Sigmoid colon (tissue), 7 donors: ENCODE results near the gene HDAC7. TPM values are rescaled to one million over a fixed set of nuclear protein-coding genes. Genes with fewer than 3 reads are reported as not detected.
"Not testable (repeated sequence)": the region's sequence is repeated elsewhere in the genome, so short reads cannot be mapped to it uniquely, and the experiment has no call there.

ENCODE experiments used
- DNase-seq: peaks from one replicate; pipeline ENCODE4 v3.0.0-alpha.2; 2019
- H3K27ac ChIP-seq, 4 donors: fragments of 200-600 bp; sonication (generic); one replicate each; pipeline ENCODE4 v1.5.1; 2016 to 2019; ENCODE audit warnings: mild to moderate bottlenecking in 1 of 4
- H3K27me3 ChIP-seq, 3 donors: fragments of 200-600 bp; sonication (generic); one replicate each; pipeline ENCODE4 v1.5.1; 2019; ENCODE audit warnings: mild to moderate bottlenecking in 1 of 3
- H3K36me3 ChIP-seq, 4 donors: fragments of 200-600 bp; sonication (generic); one replicate each; pipeline ENCODE4 v1.5.1; 2016 to 2019
- H3K4me1 ChIP-seq, 4 donors: fragments of 200-600 bp; sonication (generic); one replicate each; pipeline ENCODE4 v1.5.1; 2017 to 2019
- H3K4me3 ChIP-seq, 4 donors: fragments of 200-600 bp; sonication (generic); one replicate each; pipeline ENCODE4 v1.5.1; 2017 to 2019; ENCODE audit warnings: mild to moderate bottlenecking in 2 of 4, moderate library complexity in 1 of 4
- H3K9me3 ChIP-seq, 4 donors: fragments of 200-600 bp in 3 of 4; sonication (generic) in 3 of 4; one replicate each; pipeline versions ENCODE4 v1.5.1 to v1.6.1; 2013 to 2019
- CTCF ChIP-seq, 4 experiments: fragments of 450-650 bp in 3 of 4; fragments of 200-600 bp in 1 of 4; IDR thresholded peaks; one replicate each; pipeline ENCODE4 v1.5.1; 2016 to 2019; ENCODE audit warnings: antibody characterized with exemption in 4 of 4, mild to moderate bottlenecking in 3 of 4, moderate library complexity in 2 of 4
- EP300 ChIP-seq, 4 donors: sonication (generic); formaldehyde crosslinking; IDR thresholded peaks; one replicate each; pipeline ENCODE4 v1.6.1; 2017; ENCODE audit warnings: antibody characterized with exemption in 4 of 4
- POLR2A ChIP-seq, 2 donors: fragments of 450-650 bp; IDR thresholded peaks; one replicate each; pipeline ENCODE4 v1.6.1; 2016; ENCODE audit warnings: antibody characterized with exemption in 2 of 2, mild to moderate bottlenecking in 2 of 2, moderate library complexity in 2 of 2
- POLR2AphosphoS5 ChIP-seq, 4 donors: sonication (generic); formaldehyde crosslinking; IDR thresholded peaks; one replicate each; pipeline ENCODE4 v1.6.1; 2017; ENCODE audit warnings: antibody characterized with exemption in 4 of 4
- WGBS, 2 donors: extraction: QIAGEN DNeasy Blood & Tissue Kit; methylation state at CpG; one replicate each; pipeline ENCODE4 v1.1.7; 2013; 5-methylcytosine and 5-hydroxymethylcytosine counted together
- intact Hi-C: fragments of 100-400 bp; cut with DNase I; formaldehyde crosslinking; loops from one replicate; pipeline ENCODE4 v1.15.1; 2023
- polyA plus RNA-seq, 3 donors: library from polyadenylated mRNA; stranded (reverse); fragments of 200-250 nt; gene quantifications; one replicate each; pipeline ENCODE4 v1.2.3, GENCODE V29; 2013
- total RNA-seq, 4 donors: library from RNA; depleted of rRNA; stranded (reverse); fragments of >200 nt; gene quantifications; one replicate each; pipeline ENCODE4 v1.1.0, GENCODE V29; 2016
- donor health status: healthy with polysubstance abuse.
- donor health status: Bipolar disorder and iron deficiency.
- donor health status: healthy.

The HDAC7 gene
- total and polyA plus RNA-seq, 7 donors: 6.5 to 79.2 (median 45.3) TPM

- WGBS, 2 donors: 31 to 61% methylated on average over 7 of the region's 7 CpGs
- no peaks in the 10 kb centered on the region for H3K27me3 ChIP-seq
- H3K36me3 ChIP-seq: no peaks in the 10 kb centered on the region
- intact Hi-C loops: loop anchor here (10.0 kb wide), 1 partner anchor 1433 kb away; no protein-coding TSS in a partner anchor
- H3K4me3 ChIP-seq: peak overlapping the region; percentile 9 to 82 (median 53)
- peak; percentile 73 for DNase-seq
- H3K9me3 ChIP-seq: no peaks in the 10 kb centered on the region
- H3K4me1 ChIP-seq: peaks cover 2 to 86% (median 81%) of the 10 kb centered on the region in 4 donors
- no peak for TF ChIP-seq POLR2AphosphoS5 (IDR thresholded peaks at IDR 0.05)
- TF ChIP-seq CTCF (IDR thresholded peaks at IDR 0.05): peak in 1 of 4 experiments; percentile 16
- TF ChIP-seq EP300 (IDR thresholded peaks at IDR 0.05): no peak
- H3K27ac ChIP-seq: peak overlapping the region; percentile 98 to 99 (median 99)
Measured at GRCh38 chr12:47817272-47818006, 2.3 kb downstream of the HDAC7 start.

DNA sequence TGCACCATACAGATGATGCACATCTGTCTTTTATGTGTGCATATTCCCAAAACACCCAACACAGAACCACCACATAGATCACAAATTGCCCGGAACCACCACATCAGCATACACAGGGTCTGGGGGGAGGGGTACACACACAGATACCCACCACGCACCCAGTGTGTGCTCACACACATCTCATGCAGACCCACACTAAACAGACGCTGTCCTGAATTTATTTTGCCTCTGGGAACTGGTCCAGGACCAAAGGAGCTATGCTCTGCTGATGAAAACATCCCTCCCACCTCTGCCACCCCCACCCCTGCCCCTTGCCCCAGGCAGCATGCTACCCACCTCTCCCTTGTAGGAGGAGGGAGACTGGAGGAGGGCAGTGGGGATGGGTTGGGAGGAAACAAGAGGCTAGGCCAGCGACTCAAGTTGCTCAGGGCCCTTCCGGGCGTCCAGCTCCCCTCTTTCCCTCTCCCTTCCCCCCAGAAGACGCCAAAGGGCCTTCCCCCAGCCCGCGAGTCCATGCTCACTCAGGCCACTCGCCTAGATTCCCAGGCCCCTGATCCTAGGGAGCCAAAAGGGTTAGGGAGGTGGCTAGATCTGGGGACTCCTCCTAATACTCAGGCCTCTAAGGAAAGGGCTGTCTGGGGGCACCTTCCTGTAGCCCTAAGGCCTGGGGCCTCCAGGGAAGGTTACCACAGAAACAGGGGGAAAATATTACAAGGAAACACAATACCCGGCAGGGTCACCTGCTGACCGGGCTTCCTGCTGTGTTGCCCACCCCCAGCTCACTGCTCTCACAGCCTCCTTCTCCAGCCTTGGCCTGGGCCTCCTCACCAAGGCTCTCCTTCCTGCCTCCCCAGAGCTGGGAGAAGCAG is 3.1 kb downstream of the HDAC7 start:
- H3K9me3 ChIP-seq: no peaks in the 10 kb centered on the region
- TF ChIP-seq POLR2AphosphoS5 (IDR thresholded peaks at IDR 0.05) (no peak), POLR2A (IDR thresholded peaks at IDR 0.05) (no peak), EP300 (IDR thresholded peaks at IDR 0.05) (no peak), CTCF (IDR thresholded peaks at IDR 0.05) (no peak)
- no peaks in the 10 kb centered on the region for H3K36me3 ChIP-seq
- no peaks in the 10 kb centered on the region for H3K27me3 ChIP-seq
- WGBS, 2 donors: 49 to 76% methylated on average over 12 of the region's 12 CpGs
- peak overlapping the region; percentile 98 to 99 (median 99) for H3K27ac ChIP-seq
- H3K4me3 ChIP-seq: peak overlapping the region; percentile 3 to 82 (median 53)
- intact Hi-C loops: loop anchor here (10.0 kb wide), 1 partner anchor 1432 kb away; no protein-coding TSS in a partner anchor
- peaks cover 2 to 86% (median 81%) of the 10 kb centered on the region in 4 donors for H3K4me1 ChIP-seq
- DNase-seq: peak; percentile 75

GRCh38 chr12:47815447-47815846 is 4.3 kb downstream of the HDAC7 start:
- not testable (repeated sequence) for H3K27me3 ChIP-seq, DNase-seq, H3K9me3 ChIP-seq, H3K36me3 ChIP-seq, H3K4me3 ChIP-seq
- peak overlapping the region; percentile 98 to 99 (median 99) for H3K27ac ChIP-seq
- H3K4me1 ChIP-seq: peaks cover 0 to 86% (median 82%) of the 10 kb centered on the region in 4 donors
- 91 to 95% methylated on average over 5 of the region's 5 CpGs for WGBS, 2 donors
- intact Hi-C loops: loop anchor here (10.0 kb wide), 1 partner anchor 1431 kb away; no protein-coding TSS in a partner anchor

DNA sequence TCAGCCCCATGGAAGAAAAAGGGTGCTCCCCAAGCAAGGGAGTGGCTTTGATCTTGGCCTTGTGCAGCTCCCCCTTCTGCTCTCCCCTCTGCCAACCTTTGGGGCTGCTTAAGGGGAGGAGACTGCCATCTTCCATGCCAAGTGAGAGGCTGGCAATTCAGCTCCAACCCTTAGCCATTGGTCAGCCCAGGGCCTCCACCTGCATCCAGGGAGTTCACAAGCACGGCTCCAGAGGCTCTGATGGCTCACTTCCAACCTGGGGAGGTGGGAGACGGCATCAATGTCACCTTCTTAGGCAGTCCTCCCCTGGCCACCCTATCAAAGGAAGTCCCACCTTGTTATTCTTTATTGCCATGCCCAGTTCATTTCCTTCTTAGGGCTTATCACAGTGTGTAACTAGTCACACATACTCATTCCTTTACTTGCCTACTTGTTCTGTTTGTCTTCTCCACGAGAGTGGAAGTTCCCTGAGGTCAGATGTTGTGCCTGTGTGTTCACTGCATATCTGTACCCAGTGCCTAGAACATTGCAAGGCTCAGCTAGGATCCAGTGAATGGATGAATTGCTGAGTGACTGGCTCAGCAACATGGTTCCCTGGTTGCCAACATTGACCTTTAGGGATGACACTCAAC is 5.0 kb downstream of the HDAC7 start:
- no peaks in the 10 kb centered on the region for H3K9me3 ChIP-seq
- no peak overlapping the region for H3K4me3 ChIP-seq
- DNase-seq: no peak
- peak overlapping the region; percentile 98 to 99 (median 99) for H3K27ac ChIP-seq
- H3K36me3 ChIP-seq: no peaks in the 10 kb centered on the region
- intact Hi-C loops: loop anchor here (10.0 kb wide), 1 partner anchor 1430 kb away; no protein-coding TSS in a partner anchor
- WGBS, 2 donors: 67 to 69% methylated on average over 3 of the region's 3 CpGs
- no peak for TF ChIP-seq CTCF (IDR thresholded peaks at IDR 0.05)
- no peak for TF ChIP-seq EP300 (IDR thresholded peaks at IDR 0.05)
- TF ChIP-seq POLR2AphosphoS5 (IDR thresholded peaks at IDR 0.05): no peak
- no peak for TF ChIP-seq POLR2A (IDR thresholded peaks at IDR 0.05)
- no peaks in the 10 kb centered on the region for H3K27me3 ChIP-seq
- H3K4me1 ChIP-seq: peaks cover 0 to 92% (median 90%) of the 10 kb centered on the region in 4 donors
